ENCODE data around the gene PKIG. TPM values are rescaled to one million over a fixed set of nuclear protein-coding genes. Genes with fewer than 3 reads are reported as not detected.

Gene PKIG
- total and polyA plus RNA-seq, 11 donors, result 155 to 286 (median 200) TPM

- Histone ChIP-seq H3K4me3 (no peak overlapping the region), H3K27me3 (no peaks in the 10 kb centered on the region), H3K36me3 (no peaks in the 10 kb centered on the region), H3K9me3 (no peaks in the 10 kb centered on the region), H3K4me1 (peaks cover 3 to 61% (median 39%) of the 10 kb centered on the region in 12 donors), H3K27ac (peak overlapping the region; percentile 76 to 96 (median 82))
- ATAC-seq (no peak), DNase-seq (no peak)
- TF ChIP-seq POLR2A (IDR thresholded peaks at IDR 0.05) (no peak), CTCF (IDR thresholded peaks at IDR 0.05) (no peak)
- WGBS, 4 donors, result 75 to 84% (median 78%) methylated on average over 2 of the region's 2 CpGs
- intact Hi-C loops (cut with DNase I), result loop anchor here in 2 of 10 donors (5.0 kb wide), 1 partner anchor 41 kb away; no protein-coding TSS in a partner anchor
Measured at GRCh38 chr20:44573501-44573869, 8.9 kb upstream of the PKIG start.

- TF ChIP-seq POLR2A (IDR thresholded peaks at IDR 0.05) (no peak), CTCF (IDR thresholded peaks at IDR 0.05) (no peak)
- DNase-seq, result no peak
- Histone ChIP-seq H3K27me3 (no peaks in the 10 kb centered on the region), H3K9me3 (no peaks in the 10 kb centered on the region), H3K36me3 (no peaks in the 10 kb centered on the region), H3K4me3 (no peak overlapping the region), H3K4me1 (peaks cover 3 to 66% (median 43%) of the 10 kb centered on the region in 12 donors), H3K27ac (peak overlapping the region in 7 of 12 donors; percentile 18 to 96 (median 85))
- WGBS, 4 donors, result 96 to 99% (median 96%) methylated on average over 4 of the region's 4 CpGs
- ATAC-seq, result no peak
- intact Hi-C loops (cut with DNase I), result loop anchor here in 2 of 10 donors (5.0 kb wide), 1 partner anchor 42 kb away; no protein-coding TSS in a partner anchor
Measured at GRCh38 chr20:44574372-44574771, 8.0 kb upstream of the PKIG start.

GRCh38 chr20:44576297-44576696, 6.1 kb upstream of the PKIG start:
- ATAC-seq, result peak in 2 of 4 donors; percentile 16 to 27
- 18 to 31% (median 20%) methylated on average over 3 of the region's 3 CpGs for WGBS, 4 donors
- peak overlapping the region; percentile 6 to 85 (median 62) for H3K27ac ChIP-seq
- no peaks in the 10 kb centered on the region for H3K36me3 ChIP-seq
- intact Hi-C loops (cut with DNase I), result loop anchor here in 9 of 10 donors (1.0 to 5.0 kb wide), 4 partner anchors 33 to 36 kb away; no protein-coding TSS in a partner anchor
- no peaks in the 10 kb centered on the region for H3K9me3 ChIP-seq
- H3K27me3 ChIP-seq, result no peaks in the 10 kb centered on the region
- peaks cover 3 to 84% (median 62%) of the 10 kb centered on the region in 12 donors for H3K4me1 ChIP-seq
- DNase-seq, result peak in 1 of 5 donors; percentile 50
- TF ChIP-seq POLR2A (IDR thresholded peaks at IDR 0.05) (no peak), CTCF (IDR thresholded peaks at IDR 0.05) (peak in 11 of 12 donors; percentile 27 to 68 (median 50))
- no peak overlapping the region for H3K4me3 ChIP-seq

- no peaks in the 10 kb centered on the region for H3K9me3 ChIP-seq
- intact Hi-C loops (cut with DNase I), result loop anchor here in 4 of 10 donors (5.0 kb wide), 1 partner anchor 33 kb away; no protein-coding TSS in a partner anchor
- no peak for TF ChIP-seq POLR2A (IDR thresholded peaks at IDR 0.05)
- DNase-seq (no peak), ATAC-seq (no peak)
- H3K27ac ChIP-seq, result peak overlapping the region in 11 of 12 donors; percentile 67 to 96 (median 92)
- H3K4me3 ChIP-seq, result no peak overlapping the region
- H3K36me3 ChIP-seq, result no peaks in the 10 kb centered on the region
- H3K4me1 ChIP-seq, result peaks cover 0 to 69% (median 49%) of the 10 kb centered on the region in 12 donors
- no peaks in the 10 kb centered on the region for H3K27me3 ChIP-seq
- 46 to 57% (median 56%) methylated on average over 8 of the region's 8 CpGs for WGBS, 4 donors
Measured at GRCh38 chr20:44579313-44580081, 2.9 kb upstream of the PKIG start.

Measured in heart left ventricle (tissue), 16 donors.